Measurements from ENCODE around the gene FBXO10.

GRCh38 chr9:37618817-37619216, 42.6 kb upstream of the FBXO10 start:
- TF ChIP-seq CTCF (conservative IDR thresholded peaks at IDR 0.05 in 1 of 2, IDR thresholded peaks at IDR 0.05 in 1 of 2; ENCODE audit: low read depth in 1 of 2, low read length in 2 of 2) = no peak
- no peak for TF ChIP-seq EZH2 (IDR thresholded peaks at IDR 0.05; ENCODE audit: low read length, missing control alignments)

Measured in fibroblast of lung (primary cell).